CD4-positive, alpha-beta T cell treated with Interferon alpha-2 for 1 hour (primary cell): ENCODE data around the gene SNRPA1.

Source experiments
- DNase-seq, 2 donors: peaks; one replicate each; pipeline ENCODE4 v3.0.0-alpha.2; 2020 to 2022

SNRPA1 gene

GRCh38 chr15:101294731-101295606, at the start of gene SNRPA1:
Gene SNRPA1, minus strand, starts transcription at chr15:101295248. Its CDS starts 70 bp downstream, at chr15:101295178.
- DNase-seq = peak; percentile 93 to 97

- no peak for DNase-seq
Measured at GRCh38 chr15:101342056-101342455, 47.0 kb upstream of the SNRPA1 start.

- DNase-seq = no peak
Measured at GRCh38 chr15:101338502-101339057, 43.5 kb upstream of the SNRPA1 start.

GRCh38 chr15:101337976-101338375, 42.9 kb upstream of the SNRPA1 start:
- no peak for DNase-seq

- peak; percentile 63 to 66 for DNase-seq
Measured at GRCh38 chr15:101333907-101334789, 39.1 kb upstream of the SNRPA1 start.

GRCh38 chr15:101332061-101332467, 37.0 kb upstream of the SNRPA1 start:
- DNase-seq = no peak

- DNase-seq = no peak
Measured at GRCh38 chr15:101329867-101330380, 34.9 kb upstream of the SNRPA1 start.

GRCh38 chr15:101329309-101329863, 34.3 kb upstream of the SNRPA1 start:
- no peak for DNase-seq

- no peak for DNase-seq
Measured at GRCh38 chr15:101328001-101328400, 33.0 kb upstream of the SNRPA1 start.

- DNase-seq = no peak
Measured at GRCh38 chr15:101327147-101327740, 32.2 kb upstream of the SNRPA1 start.

- DNase-seq = no peak
Measured at GRCh38 chr15:101326462-101327146, 31.6 kb upstream of the SNRPA1 start.

- DNase-seq = no peak
Measured at GRCh38 chr15:101326026-101326315, 30.9 kb upstream of the SNRPA1 start.

- DNase-seq = no peak
Measured at GRCh38 chr15:101325263-101326025, 30.4 kb upstream of the SNRPA1 start.

GRCh38 chr15:101324524-101325177, 29.6 kb upstream of the SNRPA1 start:
- no peak for DNase-seq

GRCh38 chr15:101323793-101324523, 28.9 kb upstream of the SNRPA1 start:
- DNase-seq = no peak

GRCh38 chr15:101322854-101323477, 27.9 kb upstream of the SNRPA1 start:
- no peak for DNase-seq

- no peak for DNase-seq
Measured at GRCh38 chr15:101322016-101322695, 27.1 kb upstream of the SNRPA1 start.

- peak; percentile 70 to 73 for DNase-seq
Measured at GRCh38 chr15:101320501-101321052, 25.5 kb upstream of the SNRPA1 start.
